ENCODE data around the gene MAGI1. TPM values are rescaled to one million over a fixed set of nuclear protein-coding genes. Genes with fewer than 3 reads are reported as not detected.

MAGI1 gene
- total RNA-seq, 1 donor from 2014 or later, result not detected

- CTCF ChIA-PET, result no interaction called here
- H3K4me1 Mint-ChIP-seq, result no peaks in the 10 kb centered on the region
- intact Hi-C loops (cut with micrococcal nuclease), result no loop called here
- TF ChIP-seq CTCF (IDR thresholded peaks at IDR 0.05), result no peak
- H3K27me3 Mint-ChIP-seq, result no peaks in the 10 kb centered on the region
- ATAC-seq (ENCODE audit: low read depth), result no peak
- no peak overlapping the region for H3K4me3 Mint-ChIP-seq
- no peaks in the 10 kb centered on the region for H3K36me3 Mint-ChIP-seq (ENCODE audit: low read depth)
- no peaks in the 10 kb centered on the region for H3K9me3 Mint-ChIP-seq
- H3K27ac Mint-ChIP-seq, result no peak overlapping the region
- POLR2A ChIA-PET, result no interaction called here
- DNase-seq, result no peak
Observed at GRCh38 chr3:65687741-65688140, 351.0 kb downstream of the MAGI1 start.

GRCh38 chr3:65685621-65686235, 353.0 kb downstream of the MAGI1 start:
- no peaks in the 10 kb centered on the region for H3K36me3 Mint-ChIP-seq (ENCODE audit: low read depth)
- ATAC-seq (ENCODE audit: low read depth) (no peak), DNase-seq (no peak)
- H3K27me3 Mint-ChIP-seq, result no peaks in the 10 kb centered on the region
- H3K4me1 Mint-ChIP-seq, result no peaks in the 10 kb centered on the region
- ChIA-PET CTCF (no interaction called here), POLR2A (no interaction called here)
- no peaks in the 10 kb centered on the region for H3K9me3 Mint-ChIP-seq
- intact Hi-C loops (cut with micrococcal nuclease), result no loop called here
- TF ChIP-seq CTCF (IDR thresholded peaks at IDR 0.05), result no peak
- H3K27ac Mint-ChIP-seq, result no peak overlapping the region
- no peak overlapping the region for H3K4me3 Mint-ChIP-seq

- DNase-seq (no peak), ATAC-seq (ENCODE audit: low read depth) (no peak)
- H3K9me3 Mint-ChIP-seq, result no peaks in the 10 kb centered on the region
- no peak overlapping the region for H3K4me3 Mint-ChIP-seq
- no peak overlapping the region for H3K27ac Mint-ChIP-seq
- no peaks in the 10 kb centered on the region for H3K4me1 Mint-ChIP-seq
- ChIA-PET POLR2A (no interaction called here), CTCF (no interaction called here)
- H3K27me3 Mint-ChIP-seq, result no peaks in the 10 kb centered on the region
- no peak for TF ChIP-seq CTCF (IDR thresholded peaks at IDR 0.05)
- H3K36me3 Mint-ChIP-seq (ENCODE audit: low read depth), result no peaks in the 10 kb centered on the region
- intact Hi-C loops (cut with micrococcal nuclease), result no loop called here
Observed at GRCh38 chr3:65678516-65678915, 360.2 kb downstream of the MAGI1 start.

GRCh38 chr3:65677486-65678010, 361.2 kb downstream of the MAGI1 start:
- Mint-ChIP-seq H3K36me3 (ENCODE audit: low read depth) (no peaks in the 10 kb centered on the region), H3K27ac (no peak overlapping the region), H3K9me3 (no peaks in the 10 kb centered on the region), H3K4me3 (no peak overlapping the region), H3K4me1 (no peaks in the 10 kb centered on the region), H3K27me3 (no peaks in the 10 kb centered on the region)
- DNase-seq (no peak), ATAC-seq (ENCODE audit: low read depth) (no peak)
- intact Hi-C loops (cut with micrococcal nuclease), result no loop called here
- CTCF ChIA-PET, result no interaction called here
- no peak for TF ChIP-seq CTCF (IDR thresholded peaks at IDR 0.05)
- POLR2A ChIA-PET, result no interaction called here

GRCh38 chr3:65676580-65676979, 362.1 kb downstream of the MAGI1 start:
- ChIA-PET POLR2A (no interaction called here), CTCF (no interaction called here)
- ATAC-seq (ENCODE audit: low read depth) (no peak), DNase-seq (no peak)
- Mint-ChIP-seq H3K27ac (no peak overlapping the region), H3K9me3 (no peaks in the 10 kb centered on the region), H3K27me3 (no peaks in the 10 kb centered on the region), H3K4me3 (no peak overlapping the region), H3K4me1 (no peaks in the 10 kb centered on the region), H3K36me3 (ENCODE audit: low read depth) (no peaks in the 10 kb centered on the region)
- TF ChIP-seq CTCF (IDR thresholded peaks at IDR 0.05), result no peak
- intact Hi-C loops (cut with micrococcal nuclease), result no loop called here

All from activated B cell treated with CpG ODN at 0.5 μM for 24 hours (primary cell).